GM21619 (cell line): ENCODE results near the gene RIPK4.

Source experiments
- ATAC-seq: cut with Tn5 transposase; IDR thresholded peaks from one replicate; pipeline ENCODE4 v1.9.1; 2021; ENCODE audit not compliant: unreplicated experiment

The RIPK4 gene

DNA sequence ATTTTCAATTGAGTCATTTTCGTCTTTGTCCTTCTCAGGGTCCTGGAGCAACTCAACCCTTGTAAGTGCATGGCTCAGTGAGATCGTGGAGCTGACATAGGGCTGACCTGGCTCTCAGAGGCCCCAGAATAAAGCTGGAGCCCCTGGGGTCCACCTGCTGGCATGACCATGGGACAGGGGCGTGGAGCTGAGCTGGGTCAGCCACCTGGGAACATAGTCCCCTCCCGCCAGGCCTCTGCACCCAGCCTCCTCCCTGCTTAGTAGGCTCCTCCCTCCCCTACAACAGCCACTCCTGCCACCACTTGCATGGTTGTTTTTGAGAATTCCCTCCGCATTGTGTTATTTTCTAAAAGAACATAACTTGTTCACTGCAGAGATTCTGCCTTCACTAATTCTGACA lies 3.1 kb upstream of the RIPK4 start:
- no peak for ATAC-seq

DNA sequence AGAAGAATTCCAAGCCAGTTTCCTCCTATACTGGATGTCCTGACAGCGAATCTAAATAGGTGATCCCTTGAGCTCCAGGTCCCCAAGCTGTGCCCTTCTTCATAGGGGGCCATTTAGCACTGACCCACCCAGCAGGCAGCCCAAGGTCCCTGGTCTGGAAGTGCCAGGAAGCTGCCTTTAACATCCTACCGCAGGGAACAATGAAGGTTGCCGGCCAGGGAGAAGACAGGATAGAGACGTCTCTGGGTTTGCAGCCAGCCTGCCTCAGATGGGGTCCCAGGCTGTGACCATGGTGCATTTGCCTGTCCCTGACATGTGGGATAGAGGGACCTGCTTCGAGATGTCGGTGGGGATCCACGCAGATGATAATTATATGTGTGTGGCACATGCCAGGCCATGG lies 2.7 kb upstream of the RIPK4 start:
- ATAC-seq: no peak

DNA sequence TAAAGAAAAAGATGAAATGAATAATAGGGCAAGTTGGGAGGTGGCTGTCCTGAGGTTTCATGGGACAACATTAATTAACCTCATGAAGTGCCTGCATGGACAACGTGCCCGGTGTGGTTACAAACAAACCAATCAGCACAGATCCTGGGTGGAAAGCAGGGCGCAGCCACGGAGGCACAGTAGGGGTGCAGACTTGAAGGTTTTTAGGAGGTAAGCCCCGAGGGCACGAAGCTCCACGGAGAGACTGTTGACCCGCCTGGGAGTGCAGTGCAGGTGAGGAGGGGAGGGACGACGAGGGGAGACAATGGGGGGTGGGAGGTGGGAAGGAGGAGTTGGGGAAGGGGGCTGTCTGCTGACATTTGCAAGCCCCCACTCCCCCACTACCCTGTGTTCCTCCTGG lies 2.3 kb upstream of the RIPK4 start:
- no peak for ATAC-seq

DNA sequence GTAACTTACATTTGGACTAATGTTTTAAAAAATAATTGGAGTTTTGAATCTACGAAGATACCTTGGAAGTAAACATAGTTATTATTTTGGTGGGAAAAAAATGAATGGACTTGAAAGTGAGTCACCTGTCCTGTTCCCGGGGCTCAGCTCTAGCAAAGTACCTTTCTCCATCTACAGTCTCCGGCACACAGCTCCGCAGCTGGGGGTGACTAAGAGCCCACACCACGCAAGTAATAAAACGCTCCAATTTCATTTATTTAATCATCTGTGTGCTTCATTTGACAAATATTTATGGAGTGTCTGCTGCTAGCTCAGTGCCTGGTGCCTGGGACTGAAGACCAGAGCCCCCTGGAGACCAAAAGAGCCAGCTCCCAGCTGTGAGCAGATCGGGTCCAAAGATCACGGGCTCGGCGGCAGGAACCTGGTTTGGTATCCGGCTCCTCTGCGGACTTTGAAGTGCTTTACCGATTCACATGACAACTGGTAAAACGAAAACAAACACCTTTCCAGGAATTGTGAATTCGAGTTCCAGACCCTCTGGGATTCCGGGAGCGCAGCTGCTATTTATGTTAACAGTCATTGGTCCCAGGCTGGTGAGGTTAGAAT lies 1.7 kb upstream of the RIPK4 start:
- no peak for ATAC-seq

DNA sequence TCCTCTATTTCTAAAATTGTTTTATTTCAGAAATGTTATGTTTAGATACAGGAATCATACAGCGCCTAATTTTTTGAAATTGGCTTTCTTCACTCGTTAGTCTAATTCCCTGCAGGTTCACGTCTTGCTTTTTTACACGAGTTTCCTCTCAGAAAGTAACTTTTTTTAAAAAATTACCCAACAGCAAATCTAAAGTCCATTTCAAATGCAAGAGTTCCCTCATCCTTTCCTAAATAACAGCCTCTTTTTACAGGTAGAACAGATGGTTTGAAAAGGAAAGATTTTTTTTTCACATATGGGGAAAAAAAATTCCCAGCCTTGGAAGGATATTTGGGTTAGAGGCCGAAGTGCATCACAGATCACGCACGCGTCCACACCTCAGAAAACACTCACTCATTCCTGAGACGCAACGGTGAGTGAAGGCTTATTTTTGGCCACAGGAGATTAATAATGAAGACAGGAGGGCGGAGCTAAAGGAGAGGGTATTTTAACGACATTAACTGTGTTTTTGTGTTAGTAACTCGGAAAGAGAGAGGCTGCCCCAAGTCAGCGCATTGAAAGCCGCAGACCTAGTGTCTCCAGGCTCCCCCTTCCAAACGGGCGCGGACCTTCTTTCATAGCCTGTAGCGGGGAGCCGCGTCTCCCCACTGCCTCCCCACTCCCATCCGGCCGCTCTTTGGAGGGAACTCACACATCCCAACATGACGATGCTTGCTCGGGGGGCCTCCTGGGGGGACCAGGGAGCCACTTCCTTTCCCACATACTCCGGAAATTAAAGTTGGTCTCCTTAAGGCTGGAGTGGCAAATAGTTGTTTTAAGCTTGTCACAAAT lies 969 bp upstream of the RIPK4 start:
- no peak for ATAC-seq

DNA sequence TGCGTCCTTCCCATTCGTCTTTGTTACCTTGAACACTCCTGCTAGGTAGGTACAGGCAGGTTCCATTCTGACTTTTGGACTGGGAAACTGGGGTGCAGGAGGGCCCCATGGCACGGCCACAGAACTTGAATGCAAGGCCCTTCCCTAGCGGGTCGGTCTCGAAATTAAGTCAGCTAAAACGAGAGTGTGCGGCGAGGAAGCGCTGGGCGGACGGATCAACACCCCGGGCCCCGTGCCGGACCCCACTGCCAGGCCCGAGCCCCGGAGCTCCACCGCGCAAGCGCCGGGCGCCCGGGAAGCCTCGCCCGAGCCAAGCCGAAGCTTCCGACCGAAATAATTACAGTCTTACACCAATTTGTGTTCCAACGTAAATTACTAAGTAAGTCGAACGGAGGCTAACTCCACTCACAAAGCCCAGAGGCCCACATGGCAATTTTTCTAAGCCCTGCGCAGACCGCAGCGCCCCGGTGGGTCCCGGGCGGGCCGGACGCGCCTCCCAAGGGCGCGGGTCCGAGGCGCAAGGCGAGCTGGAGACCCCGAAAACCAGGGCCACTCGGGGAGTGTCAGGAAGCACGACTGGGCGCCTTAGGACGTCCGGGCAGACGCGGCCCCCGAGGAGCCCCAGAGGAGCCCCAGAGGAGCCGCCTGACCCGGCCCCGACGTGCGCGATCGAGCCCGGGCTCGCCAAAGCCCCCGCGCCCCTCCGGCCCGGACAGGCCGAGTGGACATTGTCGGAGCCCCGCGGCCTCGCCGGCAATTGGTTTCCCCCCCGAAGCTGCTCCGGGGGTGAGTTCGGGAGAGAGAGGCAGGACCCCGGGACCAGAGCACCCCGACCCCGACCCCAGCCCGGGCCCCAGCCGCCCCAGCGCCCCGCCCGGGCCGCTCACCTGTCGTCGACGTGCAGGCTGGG lies 624 bp downstream of the RIPK4 start:
- ATAC-seq: no peak

DNA sequence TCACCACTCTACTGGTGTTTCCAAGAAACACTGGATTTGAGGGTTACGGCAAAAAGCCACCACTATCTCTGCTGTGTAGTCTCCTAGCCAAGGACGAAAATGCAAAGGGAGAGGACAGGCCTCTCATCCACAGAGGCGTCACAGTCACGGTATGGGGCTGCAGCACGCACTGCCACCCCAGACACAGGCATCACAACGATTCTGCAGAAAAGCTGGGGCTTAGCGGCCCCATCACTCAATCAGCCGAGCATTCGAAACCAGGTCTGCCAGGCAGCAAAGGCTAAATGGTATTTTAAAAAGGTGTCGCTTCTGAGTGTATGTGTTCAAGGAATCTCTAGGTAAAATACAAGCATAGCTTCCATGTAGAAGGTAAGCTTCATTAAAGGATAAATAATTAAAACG lies 1.4 kb downstream of the RIPK4 start:
- no peak for ATAC-seq

DNA sequence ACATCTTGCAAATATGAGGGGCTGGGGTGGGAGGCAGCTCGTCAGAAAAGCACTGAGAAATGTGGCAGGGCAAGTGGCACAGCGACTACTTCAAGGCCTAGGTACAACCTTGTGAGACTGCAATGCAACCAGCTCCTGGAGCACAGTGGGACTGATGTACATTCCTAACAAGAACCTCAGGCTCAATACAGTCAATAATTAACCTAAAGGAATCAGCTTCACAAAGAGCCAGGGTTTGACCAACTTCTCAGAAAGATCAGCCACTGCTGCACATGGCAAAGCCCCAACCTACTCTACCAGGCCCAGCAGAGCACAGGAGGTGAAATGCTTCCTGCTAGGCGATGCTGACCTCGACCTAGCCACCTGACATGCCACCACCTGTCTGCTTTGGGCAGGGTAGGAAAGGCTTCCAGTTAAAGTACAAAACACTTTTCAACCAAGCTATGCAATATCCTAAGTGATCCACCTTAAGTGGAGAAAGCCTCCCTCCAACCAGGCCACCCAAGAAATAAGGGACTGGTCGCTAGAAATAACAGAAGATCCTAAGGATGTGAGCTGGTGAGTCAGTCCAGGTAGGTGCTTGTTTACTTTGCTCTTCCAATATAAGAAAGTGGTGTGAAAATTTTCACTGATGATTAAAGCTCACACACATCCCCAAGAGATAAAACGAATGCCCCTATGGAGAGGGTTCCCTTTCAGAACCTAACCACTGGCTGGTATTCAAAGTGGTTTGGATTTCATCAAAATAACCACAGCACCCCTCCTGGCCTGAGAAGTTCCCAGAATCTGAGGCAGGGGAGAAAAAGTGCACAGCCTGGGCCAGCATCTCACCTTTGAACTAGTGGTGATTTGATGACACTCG lies 2.1 kb downstream of the RIPK4 start:
- ATAC-seq: no peak

DNA sequence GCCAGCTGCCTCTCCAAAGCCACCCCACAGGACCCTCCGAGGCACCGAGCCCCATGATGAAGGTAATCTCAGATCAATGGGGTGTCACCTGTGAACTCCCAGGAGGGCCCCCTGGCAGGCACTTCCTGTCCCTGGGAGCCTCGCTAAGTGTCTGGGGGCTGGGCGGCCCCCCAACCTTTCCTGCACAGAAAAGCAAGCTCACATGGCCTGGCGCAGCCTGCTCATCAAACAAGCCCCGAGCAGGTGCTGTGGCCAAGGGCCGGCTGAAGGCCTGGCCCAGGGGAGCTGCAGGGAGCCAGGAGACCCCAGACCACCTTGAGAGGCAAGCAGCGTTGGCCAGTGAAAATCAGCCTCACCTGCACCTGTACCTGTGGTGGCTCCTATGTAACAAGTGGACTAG lies 2.9 kb downstream of the RIPK4 start:
- no peak for ATAC-seq

DNA sequence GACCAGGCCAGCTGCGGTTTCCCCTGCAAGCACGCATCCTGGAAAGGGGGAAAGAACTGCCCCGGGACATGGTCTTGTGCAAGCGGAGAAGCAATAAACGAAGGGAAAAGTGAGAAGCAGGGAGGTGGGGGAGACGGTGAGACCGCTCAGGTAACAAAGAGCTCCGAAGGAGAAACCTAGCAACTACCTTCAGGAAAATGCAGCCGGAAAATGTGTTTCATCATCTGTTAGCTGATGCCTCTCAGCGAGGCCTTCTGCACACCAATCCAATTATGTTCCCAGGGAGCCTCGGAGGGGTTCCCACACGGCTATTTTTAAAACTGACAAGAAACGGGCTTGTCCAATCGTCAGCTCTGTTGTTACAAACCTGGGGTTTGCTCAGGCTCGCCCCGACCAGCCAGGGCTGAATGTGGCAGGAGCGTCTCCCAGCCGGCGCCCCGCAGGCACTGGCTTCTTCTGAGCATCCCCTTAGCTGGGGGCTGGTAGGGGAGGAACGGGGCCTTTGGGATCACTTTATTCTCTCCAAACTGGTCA lies 3.4 kb downstream of the RIPK4 start:
- no peak for ATAC-seq

DNA sequence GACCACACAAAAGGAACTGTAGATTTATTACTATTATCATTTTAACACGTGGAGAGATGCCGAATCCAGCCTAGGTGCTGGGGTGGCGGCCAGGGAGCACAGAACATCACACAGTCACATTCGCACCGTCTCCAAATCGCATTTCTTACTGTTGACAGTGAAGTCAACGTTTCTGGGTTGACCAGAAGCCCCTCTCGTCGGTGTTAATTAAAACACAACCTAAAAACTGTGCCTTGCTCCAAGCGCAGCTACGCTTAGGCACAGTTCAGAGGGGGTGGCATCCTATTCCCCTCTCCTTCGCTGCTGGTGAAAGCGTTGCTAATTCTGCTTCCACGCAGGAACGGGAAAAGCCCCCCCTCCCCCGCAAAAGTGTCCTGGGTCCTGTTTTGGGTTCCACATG lies 4.1 kb downstream of the RIPK4 start:
- ATAC-seq: no peak

DNA sequence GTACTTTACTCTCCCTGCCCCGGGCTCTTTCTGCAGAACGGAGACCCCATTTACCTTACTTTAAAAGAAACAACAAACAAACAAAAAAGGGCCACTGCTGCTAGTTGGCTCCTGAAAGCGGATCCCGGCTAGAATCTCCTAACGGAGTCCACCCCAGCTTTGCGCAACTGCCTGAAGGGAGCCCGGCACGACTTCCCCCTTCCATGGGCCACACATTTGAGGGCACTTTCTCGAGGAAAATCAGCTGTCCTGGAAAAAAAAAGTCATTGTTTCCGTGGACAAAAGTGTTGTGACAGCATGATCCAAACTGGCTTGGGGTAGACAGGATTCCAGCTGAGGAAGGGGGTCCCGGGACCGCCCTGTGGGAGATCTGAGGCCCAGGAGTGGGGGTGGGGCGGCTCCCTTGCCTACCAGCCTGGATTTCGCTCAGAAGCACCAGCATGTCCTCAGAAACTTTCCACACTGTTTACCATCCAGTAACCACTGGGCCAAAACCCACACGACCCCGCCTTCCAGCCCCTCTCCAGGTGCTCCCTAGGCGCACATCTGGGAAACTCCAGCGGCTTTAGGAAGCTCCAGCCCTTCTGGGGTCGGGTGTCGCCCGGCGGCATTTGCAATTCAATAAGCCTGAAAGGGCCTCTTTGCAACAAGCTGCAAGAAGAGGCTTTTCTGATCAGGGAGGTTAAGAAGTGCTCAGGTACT lies 4.8 kb downstream of the RIPK4 start:
- ATAC-seq: no peak

DNA sequence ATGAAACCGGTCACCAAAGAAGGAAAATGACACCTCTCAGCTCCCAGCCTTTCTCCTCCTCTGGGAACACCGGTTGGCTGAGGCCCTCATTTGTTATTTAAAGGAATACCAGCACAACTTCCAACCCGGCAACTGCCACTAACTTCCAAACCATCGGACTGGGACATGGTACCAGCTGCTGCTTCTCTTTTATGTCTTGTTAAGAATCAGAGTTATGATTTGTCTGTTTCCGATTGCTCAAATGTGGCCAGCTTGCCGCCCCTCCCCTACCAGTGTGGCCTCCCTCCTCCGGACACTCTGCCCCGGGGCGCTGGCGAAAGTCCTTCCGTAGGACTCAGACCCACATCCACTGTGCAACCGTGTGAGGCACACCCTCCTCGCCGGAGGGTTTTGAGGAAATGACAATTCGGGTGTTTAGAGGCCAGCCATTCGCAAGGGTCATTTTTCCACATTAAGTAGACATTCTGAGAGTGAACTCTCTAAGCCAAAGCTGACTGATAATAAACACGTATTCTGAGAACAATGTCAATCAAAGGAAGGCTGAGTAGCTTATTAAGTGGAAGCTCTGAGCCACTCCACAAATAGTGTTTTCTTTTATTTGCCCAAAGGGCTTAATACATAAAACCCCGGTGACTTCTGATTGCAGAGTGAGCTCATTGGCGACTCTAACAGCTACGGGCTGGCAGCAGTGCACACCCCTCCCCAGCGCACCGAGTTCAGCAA lies 5.5 kb downstream of the RIPK4 start:
- ATAC-seq: no peak

DNA sequence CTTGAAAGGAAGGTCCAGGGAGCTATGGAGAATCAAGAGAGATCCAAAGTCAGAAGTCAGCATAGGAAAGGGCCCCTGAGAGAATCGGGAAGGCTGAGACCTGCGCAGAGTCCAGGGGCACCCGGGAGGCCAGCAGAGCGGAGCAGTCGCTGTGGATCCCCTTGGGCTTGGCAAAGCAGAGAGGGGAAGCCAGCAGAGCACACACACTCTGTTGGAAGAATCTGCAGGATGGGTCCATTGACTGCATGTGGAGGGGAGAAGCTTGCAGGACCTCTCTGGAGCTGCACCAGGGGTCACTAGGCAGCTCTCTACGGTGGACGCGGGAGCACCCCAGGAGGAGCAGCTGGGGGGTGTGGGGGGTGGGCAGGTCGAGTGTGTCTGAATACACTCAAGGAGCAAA lies 6.4 kb downstream of the RIPK4 start:
- ATAC-seq: no peak

DNA sequence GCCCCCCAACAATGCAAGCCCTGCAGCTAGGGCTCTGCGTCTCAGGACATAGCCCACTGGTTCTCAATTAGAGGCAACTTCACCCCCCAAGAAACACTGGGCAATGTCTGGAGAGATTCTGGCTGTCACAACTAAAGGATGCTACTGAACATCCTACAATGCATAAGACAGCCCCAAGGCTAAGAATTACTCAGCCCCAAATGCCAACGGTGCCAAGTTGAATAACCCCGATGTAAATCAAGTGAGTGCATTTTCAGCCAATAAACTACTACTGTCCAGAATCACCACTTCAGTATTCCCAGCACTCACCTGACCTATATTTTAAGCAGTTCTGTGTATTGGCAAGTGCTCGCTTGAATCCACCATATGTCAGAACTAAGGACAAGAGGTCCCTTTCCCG lies 6.9 kb downstream of the RIPK4 start:
- no peak for ATAC-seq

DNA sequence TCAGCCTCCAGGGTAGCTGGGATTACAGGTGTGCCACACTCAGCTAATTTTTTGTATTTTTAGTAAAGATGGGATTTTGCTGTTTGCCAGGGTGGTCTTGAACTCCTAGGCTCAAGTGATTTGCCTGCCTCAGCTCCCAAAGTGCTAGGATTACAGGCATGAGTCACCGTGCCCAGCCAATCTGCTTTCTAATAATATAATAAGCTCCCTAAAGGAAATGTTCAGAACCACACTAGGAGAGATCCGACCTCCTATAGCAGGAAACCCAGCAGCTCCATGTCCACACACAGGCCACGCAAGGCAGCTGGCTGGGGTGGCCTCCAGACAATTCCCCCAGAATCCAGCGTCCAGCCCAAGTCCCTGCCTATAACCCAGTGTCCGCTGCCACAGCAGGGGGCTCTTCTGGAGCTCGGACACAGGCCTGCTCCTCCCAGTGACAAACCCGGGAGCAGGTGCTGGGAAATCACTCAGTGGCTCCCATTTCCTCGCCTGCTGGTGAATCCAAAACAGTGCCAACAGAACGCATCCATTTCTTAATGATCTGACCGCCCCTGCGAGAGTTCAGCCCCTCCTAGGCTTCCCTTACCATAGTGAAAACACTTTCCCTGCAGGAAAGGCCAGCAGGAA lies 7.5 kb downstream of the RIPK4 start:
- ATAC-seq: no peak

DNA sequence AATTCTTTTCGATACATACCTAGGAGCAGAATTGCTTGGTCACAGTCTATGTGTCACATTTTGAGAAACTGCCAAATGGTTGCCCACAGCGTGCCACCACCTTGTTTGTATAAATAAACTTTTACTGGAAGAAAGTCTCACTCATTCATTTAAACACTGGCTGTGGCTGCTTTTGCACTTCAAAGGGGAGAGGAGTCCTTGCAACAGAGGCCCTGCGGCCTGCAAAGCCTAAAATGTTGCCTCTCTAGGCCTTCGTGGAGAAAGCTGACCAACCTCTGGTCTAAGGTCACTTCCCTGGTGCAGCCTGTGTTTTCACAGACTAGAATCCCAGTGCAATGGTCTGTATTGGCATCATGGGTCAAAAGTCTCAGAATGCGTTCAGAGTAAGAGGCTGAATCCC lies 8.3 kb downstream of the RIPK4 start:
- no peak for ATAC-seq

DNA sequence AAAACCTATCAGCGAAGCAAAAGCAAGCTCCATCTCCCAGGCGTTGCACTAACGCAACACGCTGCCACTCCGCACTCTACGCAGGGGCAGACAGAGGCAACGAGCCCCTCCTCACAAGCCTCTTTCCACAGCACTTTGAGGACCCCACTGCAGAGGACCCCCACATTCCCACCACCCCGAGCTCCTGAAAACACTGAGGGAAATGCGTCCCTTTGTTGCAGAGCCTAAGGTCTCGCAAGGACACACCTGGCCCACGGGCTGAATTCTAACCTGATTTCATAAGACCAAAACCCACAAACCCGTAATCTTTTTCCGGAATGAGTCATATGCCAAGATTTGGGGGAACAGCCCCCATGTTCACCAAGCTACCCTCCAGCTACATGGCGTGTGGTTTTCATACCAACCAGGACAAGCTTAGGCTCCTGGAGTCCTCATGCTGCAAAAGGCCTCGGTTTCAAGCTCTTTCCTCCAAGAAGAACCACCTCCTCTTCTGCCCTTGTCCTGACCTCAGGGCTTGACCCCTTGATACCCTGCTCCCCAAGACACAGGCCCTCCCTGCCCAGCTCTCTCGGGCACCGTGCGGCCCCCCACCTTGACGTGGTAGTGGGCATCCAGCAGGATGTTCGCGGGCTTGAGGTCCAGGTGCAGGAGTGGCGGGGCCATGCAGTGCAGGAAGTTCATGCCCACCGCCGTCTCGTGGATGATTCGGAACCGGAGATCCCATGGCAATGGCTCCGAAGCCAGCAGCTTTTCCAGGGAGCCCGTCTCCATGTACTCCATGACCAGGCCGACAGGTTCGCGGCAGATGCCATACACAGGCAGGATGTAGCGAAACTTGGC lies 10.7 kb downstream of the RIPK4 start:
- ATAC-seq: no peak
